ENCODE measurements around the gene IFT172. TPM values are rescaled to one million over a fixed set of nuclear protein-coding genes. Genes with fewer than 3 reads are reported as not detected.
A peak's percentile ranks its signal among the peaks of the same experiment; 100 is the strongest.

IFT172 gene
- total RNA-seq, 1 experiment from 2014 or later = 25.3 TPM

DNA sequence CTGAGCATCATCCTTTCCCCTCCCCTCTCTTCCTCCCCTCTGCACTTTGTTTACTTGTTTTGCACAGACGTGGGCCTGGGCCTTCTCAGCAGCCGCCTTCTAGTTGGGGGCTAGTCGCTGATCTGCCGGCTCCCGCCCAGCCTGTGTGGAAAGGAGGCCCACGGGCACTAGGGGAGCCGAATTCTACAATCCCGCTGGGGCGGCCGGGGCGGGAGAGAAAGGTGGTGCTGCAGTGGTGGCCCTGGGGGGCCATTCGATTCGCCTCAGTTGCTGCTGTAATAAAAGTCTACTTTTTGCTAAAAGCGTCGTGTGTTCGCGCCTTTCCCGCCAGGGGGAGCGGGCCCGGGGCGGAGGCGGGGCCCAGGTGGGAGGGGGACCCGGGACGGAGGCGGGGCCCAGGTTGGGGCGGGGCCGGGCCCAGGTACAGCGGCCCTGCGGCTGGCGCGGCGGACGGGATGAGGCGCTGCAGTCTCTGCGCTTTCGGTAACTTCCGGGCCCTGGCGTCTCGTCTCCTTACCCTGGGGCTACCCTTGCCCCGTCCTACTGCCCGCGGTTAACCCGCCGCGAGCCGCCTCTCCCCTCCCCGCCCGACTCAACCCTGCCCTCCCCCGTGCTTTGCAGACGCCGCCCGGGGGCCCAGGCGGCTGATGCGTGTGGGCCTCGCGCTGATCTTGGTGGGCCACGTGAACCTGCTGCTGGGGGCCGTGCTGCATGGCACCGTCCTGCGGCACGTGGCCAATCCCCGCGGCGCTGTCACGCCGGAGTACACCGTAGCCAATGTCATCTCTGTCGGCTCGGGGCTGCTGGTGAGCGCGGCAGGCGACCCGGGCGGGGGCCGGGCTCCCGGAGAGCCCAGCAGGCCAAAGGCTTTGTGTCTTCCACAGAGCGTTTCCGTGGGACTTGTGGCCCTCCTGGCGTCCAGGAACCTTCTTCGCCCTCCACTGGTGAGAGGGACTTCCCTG, 47.3 kb downstream of the IFT172 start, which contains the start of gene KRTCAP3 (continued):
- TF ChIP-seq ZNF281 (CRISPR knock-in tag; IDR thresholded peaks at IDR 0.05) (0 out of 2 replicates have a peak, but pooled peaks have one; percentile 43), NFE2L1 (CRISPR knock-in tag; IDR thresholded peaks at IDR 0.05) (no peak), RELA (CRISPR knock-in tag; IDR thresholded peaks at IDR 0.05; ENCODE audit: borderline replicate concordance) (peak; percentile 68), HMGXB4 (CRISPR knock-in tag; IDR thresholded peaks at IDR 0.05) (peak; percentile 55; the same call in 1 of the 2 replicates), ZNF121 (CRISPR knock-in tag; IDR thresholded peaks at IDR 0.05) (peak; percentile 95), GRHL2 (CRISPR knock-in tag; IDR thresholded peaks at IDR 0.05; ENCODE audit: insufficient replicate concordance, severe bottlenecking) (no peak), PREB (CRISPR knock-in tag; IDR thresholded peaks at IDR 0.05; ENCODE audit: borderline replicate concordance) (no peak), SOX15 (CRISPR knock-in tag; IDR thresholded peaks at IDR 0.05) (no peak), HMGA2 (CRISPR knock-in tag; IDR thresholded peaks at IDR 0.05) (no peak), NR3C1 (CRISPR knock-in tag; conservative IDR thresholded peaks at IDR 0.05; ENCODE audit: low read depth) (no peak), E2F4 (CRISPR knock-in tag; IDR thresholded peaks at IDR 0.05; ENCODE audit: borderline replicate concordance, low read depth) (no peak), ATF6 (CRISPR knock-in tag; IDR thresholded peaks at IDR 0.05) (no peak), FOXP1 (CRISPR knock-in tag; IDR thresholded peaks at IDR 0.05; ENCODE audit: borderline replicate concordance) (peak; percentile 88), NFATC4 (CRISPR knock-in tag; IDR thresholded peaks at IDR 0.05) (peak; percentile 76; the same call in 1 of the 2 replicates)
- TF ChIP-seq, protein P1, sequence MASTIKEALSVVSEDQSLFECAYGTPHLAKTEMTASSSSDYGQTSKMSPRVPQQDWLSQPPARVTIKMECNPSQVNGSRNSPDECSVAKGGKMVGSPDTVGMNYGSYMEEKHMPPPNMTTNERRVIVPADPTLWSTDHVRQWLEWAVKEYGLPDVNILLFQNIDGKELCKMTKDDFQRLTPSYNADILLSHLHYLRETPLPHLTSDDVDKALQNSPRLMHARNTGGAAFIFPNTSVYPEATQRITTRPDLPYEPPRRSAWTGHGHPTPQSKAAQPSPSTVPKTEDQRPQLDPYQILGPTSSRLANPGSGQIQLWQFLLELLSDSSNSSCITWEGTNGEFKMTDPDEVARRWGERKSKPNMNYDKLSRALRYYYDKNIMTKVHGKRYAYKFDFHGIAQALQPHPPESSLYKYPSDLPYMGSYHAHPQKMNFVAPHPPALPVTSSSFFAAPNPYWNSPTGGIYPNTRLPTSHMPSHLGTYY (CRISPR knock-in tag; IDR thresholded peaks at IDR 0.05) = no peak
- TF ChIP-seq, protein P2, sequence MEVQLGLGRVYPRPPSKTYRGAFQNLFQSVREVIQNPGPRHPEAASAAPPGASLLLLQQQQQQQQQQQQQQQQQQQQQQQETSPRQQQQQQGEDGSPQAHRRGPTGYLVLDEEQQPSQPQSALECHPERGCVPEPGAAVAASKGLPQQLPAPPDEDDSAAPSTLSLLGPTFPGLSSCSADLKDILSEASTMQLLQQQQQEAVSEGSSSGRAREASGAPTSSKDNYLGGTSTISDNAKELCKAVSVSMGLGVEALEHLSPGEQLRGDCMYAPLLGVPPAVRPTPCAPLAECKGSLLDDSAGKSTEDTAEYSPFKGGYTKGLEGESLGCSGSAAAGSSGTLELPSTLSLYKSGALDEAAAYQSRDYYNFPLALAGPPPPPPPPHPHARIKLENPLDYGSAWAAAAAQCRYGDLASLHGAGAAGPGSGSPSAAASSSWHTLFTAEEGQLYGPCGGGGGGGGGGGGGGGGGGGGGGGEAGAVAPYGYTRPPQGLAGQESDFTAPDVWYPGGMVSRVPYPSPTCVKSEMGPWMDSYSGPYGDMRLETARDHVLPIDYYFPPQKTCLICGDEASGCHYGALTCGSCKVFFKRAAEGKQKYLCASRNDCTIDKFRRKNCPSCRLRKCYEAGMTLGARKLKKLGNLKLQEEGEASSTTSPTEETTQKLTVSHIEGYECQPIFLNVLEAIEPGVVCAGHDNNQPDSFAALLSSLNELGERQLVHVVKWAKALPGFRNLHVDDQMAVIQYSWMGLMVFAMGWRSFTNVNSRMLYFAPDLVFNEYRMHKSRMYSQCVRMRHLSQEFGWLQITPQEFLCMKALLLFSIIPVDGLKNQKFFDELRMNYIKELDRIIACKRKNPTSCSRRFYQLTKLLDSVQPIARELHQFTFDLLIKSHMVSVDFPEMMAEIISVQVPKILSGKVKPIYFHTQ (CRISPR knock-in tag; IDR thresholded peaks at IDR 0.05) = 0 out of 2 replicates have a peak, but pooled peaks have one; percentile 42
- TF ChIP-seq, protein P3, sequence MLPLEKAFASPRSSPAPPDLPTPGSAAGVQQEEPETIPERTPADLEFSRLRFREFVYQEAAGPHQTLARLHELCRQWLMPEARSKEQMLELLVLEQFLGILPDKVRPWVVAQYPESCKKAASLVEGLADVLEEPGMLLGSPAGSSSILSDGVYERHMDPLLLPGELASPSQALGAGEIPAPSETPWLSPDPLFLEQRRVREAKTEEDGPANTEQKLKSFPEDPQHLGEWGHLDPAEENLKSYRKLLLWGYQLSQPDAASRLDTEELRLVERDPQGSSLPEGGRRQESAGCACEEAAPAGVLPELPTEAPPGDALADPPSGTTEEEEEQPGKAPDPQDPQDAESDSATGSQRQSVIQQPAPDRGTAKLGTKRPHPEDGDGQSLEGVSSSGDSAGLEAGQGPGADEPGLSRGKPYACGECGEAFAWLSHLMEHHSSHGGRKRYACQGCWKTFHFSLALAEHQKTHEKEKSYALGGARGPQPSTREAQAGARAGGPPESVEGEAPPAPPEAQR (CRISPR knock-in tag; IDR thresholded peaks at IDR 0.05) = no peak

Data from WTC11 (cell line).